Spleen (tissue), 11 donors: ENCODE results near the gene PGBD2. TPM values are rescaled to one million over a fixed set of nuclear protein-coding genes. Genes with fewer than 3 reads are reported as not detected.

Source experiments
- DNase-seq: peaks from one replicate; pipeline ENCODE4 v3.0.0-alpha.2; 2020
- H3K27ac ChIP-seq, 8 donors: fragments of 200-600 bp; sonication (generic) in 7 of 8; 1 replicate in 4 of 8; 2 replicates in 4 of 8; pipeline versions ENCODE4 v1.5.0 to v1.8.0; 2016 to 2021; ENCODE audit warnings: inconsistent platforms in 4 of 8, mild to moderate bottlenecking in 4 of 8, moderate library complexity in 1 of 8
- H3K27me3 ChIP-seq, 7 donors: fragments of 200-600 bp; sonication (generic) in 6 of 7; replicated peaks in 1 of 7; 1 replicate in 4 of 7; 2 replicates in 3 of 7; pipeline versions ENCODE4 v1.5.0 to v1.8.0; 2016 to 2021; ENCODE audit warnings: inconsistent platforms in 3 of 7, mild to moderate bottlenecking in 1 of 7
- H3K36me3 ChIP-seq, 6 donors: fragments of 200-600 bp; sonication (generic) in 5 of 6; 1 replicate in 4 of 6; 2 replicates in 2 of 6; pipeline versions ENCODE4 v1.5.0 to v1.8.0; 2016 to 2021; ENCODE audit warnings: inconsistent platforms in 2 of 6
- H3K4me1 ChIP-seq, 6 donors: fragments of 200-600 bp; sonication (generic) in 5 of 6; 1 replicate in 3 of 6; 2 replicates in 3 of 6; pipeline versions ENCODE4 v1.5.0 to v1.8.0; 2016 to 2021; ENCODE audit warnings: inconsistent platforms in 3 of 6
- H3K4me3 ChIP-seq, 8 donors: fragments of 200-600 bp; sonication (generic) in 7 of 8; 1 replicate in 4 of 8; 2 replicates in 4 of 8; pipeline versions ENCODE4 v1.5.0 to v1.8.0; 2016 to 2021; ENCODE audit warnings: inconsistent platforms in 4 of 8, mild to moderate bottlenecking in 4 of 8, moderate library complexity in 2 of 8
- H3K9me3 ChIP-seq, 8 donors: fragments of 200-600 bp; sonication (generic) in 7 of 8; 1 replicate in 4 of 8; 2 replicates in 4 of 8; pipeline versions ENCODE4 v1.5.0 to v1.8.0; 2016 to 2021; ENCODE audit warnings: inconsistent platforms in 4 of 8
- CTCF ChIP-seq, 11 experiments: fragments of 200-600 bp in 7 of 11; fragments of 450-650 bp in 4 of 11; sonication (generic) in 4 of 11; IDR thresholded peaks in 8 of 11; conservative IDR thresholded peaks in 3 of 11; 1 replicate in 7 of 11; 2 replicates in 4 of 11; pipeline versions ENCODE4 v1.4.0 to v1.8.0; 2016 to 2021; ENCODE audit warnings: antibody characterized with exemption in 11 of 11, inconsistent platforms in 4 of 11, mild to moderate bottlenecking in 1 of 11
- POLR2A ChIP-seq, 3 donors: fragments of 450-650 bp; IDR thresholded peaks; one replicate each; pipeline ENCODE4 v1.5.1; 2017; ENCODE audit warnings: antibody characterized with exemption in 3 of 3, mild to moderate bottlenecking in 1 of 3
- POLR2AphosphoS5 ChIP-seq, 3 donors: sonication (generic); formaldehyde crosslinking; IDR thresholded peaks; one replicate each; pipeline ENCODE4 v1.5.1; 2017; ENCODE audit warnings: antibody characterized with exemption in 3 of 3
- WGBS, 5 donors: extraction: QIAGEN DNeasy Blood & Tissue Kit in 3 of 5; methylation state at CpG; one replicate each; pipeline versions ENCODE4 v1.1.5 to v1.1.7; 2013 to 2018; 5-methylcytosine and 5-hydroxymethylcytosine counted together
- intact Hi-C: fragments of 100-400 bp; cut with DNase I; formaldehyde crosslinking; loops from one replicate; pipeline ENCODE4 v1.15.0; 2023; ENCODE audit warnings: low total_unique reads
- polyA plus RNA-seq, 3 donors: library from polyadenylated mRNA; stranded (reverse); fragments of 200-250 nt; gene quantifications; one replicate each; pipeline ENCODE4 v1.2.1, GENCODE V29; 2013
- total RNA-seq, 7 donors: library from RNA; depleted of rRNA in 3 of 7; stranded (reverse); fragments of >200 nt in 3 of 7; fragmentation: NEBNext Ultra II Directional in 4 of 7; extraction: Animal tissue kit (Norgen Biotek cat#: 25700) in 4 of 7; gene quantifications; one replicate each; pipeline versions ENCODE4 v1.1.0 to v1.2.1, GENCODE V29; 2016 to 2021
- donor health status: healthy with polysubstance abuse.
- donor health status: DM: no; HTN: no; CAD: no; lungs with moderate emphysema.
- donor health status: DM: no; HTN: no; CAD: no.
- donor health status: Bipolar disorder and iron deficiency.
- donor health status: healthy.
- donor health status: DM: no; HTN: no; CAD: no.
- donor health status: DM: yes; HTN: yes; CAD: no.

PGBD2 gene
- total and polyA plus RNA-seq, 10 donors: 7.2 to 23.1 (median 11.9) TPM

GRCh38 chr1:248897412-248898337 is 8.4 kb upstream of the PGBD2 start:
- H3K4me3 ChIP-seq: no peak overlapping the region
- H3K4me1 ChIP-seq: no peaks in the 10 kb centered on the region
- no peak for TF ChIP-seq CTCF (IDR thresholded peaks at IDR 0.05 in 8 of 11, conservative IDR thresholded peaks at IDR 0.05 in 3 of 11)
- no peak for TF ChIP-seq POLR2A (IDR thresholded peaks at IDR 0.05)
- TF ChIP-seq POLR2AphosphoS5 (IDR thresholded peaks at IDR 0.05): no peak
- no peak overlapping the region for H3K27ac ChIP-seq
- peaks cover 0 to 25% (median 0%) of the 10 kb centered on the region in 7 donors for H3K27me3 ChIP-seq
- WGBS, 5 donors: 54 to 86% (median 82%) methylated on average over 7 to 9 of the region's 9 CpGs
- H3K36me3 ChIP-seq: no peaks in the 10 kb centered on the region
- no peaks in the 10 kb centered on the region for H3K9me3 ChIP-seq
- no peak for DNase-seq
- intact Hi-C loops: no loop called here

- Histone ChIP-seq H3K4me1 (peaks cover 0 to 8% (median 4%) of the 10 kb centered on the region in 6 donors), H3K9me3 (no peaks in the 10 kb centered on the region), H3K27me3 (peaks cover 0 to 25% (median 0%) of the 10 kb centered on the region in 7 donors), H3K4me3 (no peak overlapping the region), H3K36me3 (no peaks in the 10 kb centered on the region), H3K27ac (no peak overlapping the region)
- TF ChIP-seq POLR2A (IDR thresholded peaks at IDR 0.05) (no peak), CTCF (IDR thresholded peaks at IDR 0.05 in 8 of 11, conservative IDR thresholded peaks at IDR 0.05 in 3 of 11) (no peak), POLR2AphosphoS5 (IDR thresholded peaks at IDR 0.05) (no peak)
- no peak for DNase-seq
- intact Hi-C loops: no loop called here
- 90 to 98% (median 96%) methylated on average over 1 of the region's 1 CpG for WGBS, 5 donors
Measured at GRCh38 chr1:248900637-248901036, 5.4 kb upstream of the PGBD2 start.

GRCh38 chr1:248901578-248901977 is 4.5 kb upstream of the PGBD2 start:
- intact Hi-C loops: no loop called here
- Histone ChIP-seq H3K36me3 (no peaks in the 10 kb centered on the region), H3K4me3 (no peak overlapping the region), H3K9me3 (no peaks in the 10 kb centered on the region), H3K4me1 (peaks cover 0 to 12% (median 6%) of the 10 kb centered on the region in 6 donors), H3K27ac (no peak overlapping the region), H3K27me3 (peaks cover 0 to 18% (median 0%) of the 10 kb centered on the region in 7 donors)
- 50 to 65% (median 62%) methylated on average over 2 of the region's 2 CpGs for WGBS, 5 donors
- TF ChIP-seq POLR2A (IDR thresholded peaks at IDR 0.05) (no peak), POLR2AphosphoS5 (IDR thresholded peaks at IDR 0.05) (no peak), CTCF (IDR thresholded peaks at IDR 0.05 in 8 of 11, conservative IDR thresholded peaks at IDR 0.05 in 3 of 11) (no peak)
- no peak for DNase-seq
